Stomach (tissue), 4 donors: ENCODE measurements around the gene KASH5.

Experiments used
- CTCF ChIP-seq, 7 experiments: fragments of 450-650 bp in 4 of 7; fragments of 200-600 bp in 3 of 7; sonication (generic) in 3 of 7; IDR thresholded peaks; one replicate each; pipeline ENCODE4 v1.5.1; 2016 to 2019; ENCODE audit warnings: antibody characterized with exemption in 7 of 7, control low read depth in 2 of 7, mild to moderate bottlenecking in 1 of 7
- POLR2A ChIP-seq, 4 donors: fragments of 450-650 bp; IDR thresholded peaks; one replicate each; pipeline ENCODE4 v1.6.1; 2016; ENCODE audit warnings: antibody characterized with exemption in 4 of 4, control low read depth in 2 of 4, mild to moderate bottlenecking in 1 of 4, moderate library complexity in 1 of 4

GRCh38 chr19:49459388-49459787 is 71.3 kb downstream of the KASH5 start:
- no peak for TF ChIP-seq CTCF (IDR thresholded peaks at IDR 0.05)
- TF ChIP-seq POLR2A (IDR thresholded peaks at IDR 0.05) = no peak
